Colonic mucosa (tissue), 4 donors: ENCODE measurements around the gene GCH1. TPM values are rescaled to one million over a fixed set of nuclear protein-coding genes. Genes with fewer than 3 reads are reported as not detected.
"Not testable (repeated sequence)": the region's sequence is repeated elsewhere in the genome, so short reads cannot be mapped to it uniquely, and the experiment has no call there.

Experiments
- DNase-seq: peaks from one replicate; pipeline ENCODE4 v3.0.0-alpha.2; 2020
- H3K27ac ChIP-seq: fragments of 200-600 bp; one replicate; pipeline ENCODE4 v1.8.0; 2021
- H3K27me3 ChIP-seq: fragments of 200-600 bp; one replicate; pipeline ENCODE4 v1.8.0; 2021
- H3K36me3 ChIP-seq: fragments of 200-600 bp; one replicate; pipeline ENCODE4 v1.8.0; 2021
- H3K4me1 ChIP-seq: fragments of 200-600 bp; one replicate; pipeline ENCODE4 v1.8.0; 2021; ENCODE audit warnings: mild to moderate bottlenecking
- H3K4me3 ChIP-seq: fragments of 200-600 bp; one replicate; pipeline ENCODE4 v1.8.0; 2021
- H3K9ac ChIP-seq, 2 donors: one replicate each; pipeline ENCODE4 v1.7.0; 2013; ENCODE audit warnings: control low read depth in 2 of 2, low read depth in 2 of 2, low read length in 2 of 2
- H3K9me3 ChIP-seq: fragments of 200-600 bp; one replicate; pipeline ENCODE4 v1.8.0; 2021
- intact Hi-C: fragments of 100-400 bp; cut with DNase I; formaldehyde crosslinking; loops from one replicate; pipeline ENCODE4 v1.14.1; 2022
- total RNA-seq, 2 donors: library from RNA; stranded (reverse); fragmentation: NEBNext Ultra II Directional in 1 of 2; extraction: Animal tissue kit (Norgen Biotek cat#: 25700) in 1 of 2; gene quantifications; one replicate each; pipeline ENCODE4 v1.2.1, GENCODE V29; 2021
- TF ChIP-seq, protein P1 (sequence below): fragments of 200-600 bp; IDR thresholded peaks from one replicate; pipeline ENCODE4 v1.8.0; 2022; ENCODE audit warnings: antibody characterized with exemption, mild to moderate bottlenecking
- donor health status: healthy.
- donor health status: DM: no; HTN: no; CAD: no.
- donor health status: DM: no; HTN: no; CAD: no.

GCH1 gene
- total RNA-seq, 2 donors from 2014 or later: 20.4 to 30.8 TPM

DNA sequence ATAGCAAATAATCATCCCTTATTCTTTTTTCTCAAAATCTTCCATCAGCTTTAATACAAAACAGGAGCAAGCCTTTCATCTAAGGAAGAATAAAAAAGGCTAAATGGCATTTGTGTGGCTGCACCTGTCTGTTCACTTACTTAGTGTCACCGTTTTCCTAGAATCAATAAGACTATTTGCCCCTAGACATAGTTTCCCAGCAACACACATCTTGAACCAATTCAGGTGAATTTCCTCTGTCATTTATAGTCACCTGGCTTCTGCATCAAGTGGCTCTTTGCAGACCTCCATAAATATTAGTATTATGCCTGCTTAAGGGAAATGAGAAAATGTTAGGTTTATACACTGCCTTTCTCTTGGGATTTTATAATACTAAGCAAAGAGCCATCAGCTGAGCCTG is 17.4 kb upstream of the GCH1 start:
- intact Hi-C loops: no loop called here
- TF ChIP-seq, protein P1, sequence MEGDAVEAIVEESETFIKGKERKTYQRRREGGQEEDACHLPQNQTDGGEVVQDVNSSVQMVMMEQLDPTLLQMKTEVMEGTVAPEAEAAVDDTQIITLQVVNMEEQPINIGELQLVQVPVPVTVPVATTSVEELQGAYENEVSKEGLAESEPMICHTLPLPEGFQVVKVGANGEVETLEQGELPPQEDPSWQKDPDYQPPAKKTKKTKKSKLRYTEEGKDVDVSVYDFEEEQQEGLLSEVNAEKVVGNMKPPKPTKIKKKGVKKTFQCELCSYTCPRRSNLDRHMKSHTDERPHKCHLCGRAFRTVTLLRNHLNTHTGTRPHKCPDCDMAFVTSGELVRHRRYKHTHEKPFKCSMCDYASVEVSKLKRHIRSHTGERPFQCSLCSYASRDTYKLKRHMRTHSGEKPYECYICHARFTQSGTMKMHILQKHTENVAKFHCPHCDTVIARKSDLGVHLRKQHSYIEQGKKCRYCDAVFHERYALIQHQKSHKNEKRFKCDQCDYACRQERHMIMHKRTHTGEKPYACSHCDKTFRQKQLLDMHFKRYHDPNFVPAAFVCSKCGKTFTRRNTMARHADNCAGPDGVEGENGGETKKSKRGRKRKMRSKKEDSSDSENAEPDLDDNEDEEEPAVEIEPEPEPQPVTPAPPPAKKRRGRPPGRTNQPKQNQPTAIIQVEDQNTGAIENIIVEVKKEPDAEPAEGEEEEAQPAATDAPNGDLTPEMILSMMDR: no peak
- no peak for DNase-seq
- Histone ChIP-seq H3K27me3 (no peaks in the 10 kb centered on the region), H3K9me3 (no peaks in the 10 kb centered on the region), H3K4me1 (no peaks in the 10 kb centered on the region), H3K36me3 (no peaks in the 10 kb centered on the region), H3K9ac (no peak overlapping the region), H3K27ac (no peak overlapping the region), H3K4me3 (no peak overlapping the region)

DNA sequence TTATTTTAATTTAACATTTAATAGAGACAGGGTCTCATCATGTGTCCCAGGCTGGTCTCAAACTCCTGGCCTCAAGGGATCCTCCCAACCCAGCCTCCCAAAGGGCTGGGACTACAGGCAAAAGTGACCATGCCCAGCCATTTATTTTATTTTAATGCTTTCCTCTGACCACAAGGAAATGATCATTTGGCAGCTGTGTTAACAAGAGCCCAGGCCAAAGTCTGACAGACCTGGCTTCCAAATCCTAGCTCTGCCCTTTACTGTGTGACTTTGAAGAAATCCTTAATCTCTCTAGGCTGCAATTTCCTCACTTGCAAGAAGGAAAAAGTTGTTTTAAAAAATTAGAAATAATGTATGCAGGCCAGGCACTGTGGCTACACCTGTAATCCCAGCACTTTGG is 16.7 kb upstream of the GCH1 start:
- Histone ChIP-seq H3K4me3 (no peak overlapping the region), H3K27ac (no peak overlapping the region), H3K9me3 (no peaks in the 10 kb centered on the region), H3K36me3 (no peaks in the 10 kb centered on the region), H3K27me3 (no peaks in the 10 kb centered on the region), H3K4me1 (no peaks in the 10 kb centered on the region), H3K9ac (no peak overlapping the region)
- no peak for DNase-seq
- intact Hi-C loops: no loop called here
- TF ChIP-seq, protein P1: no peak

DNA sequence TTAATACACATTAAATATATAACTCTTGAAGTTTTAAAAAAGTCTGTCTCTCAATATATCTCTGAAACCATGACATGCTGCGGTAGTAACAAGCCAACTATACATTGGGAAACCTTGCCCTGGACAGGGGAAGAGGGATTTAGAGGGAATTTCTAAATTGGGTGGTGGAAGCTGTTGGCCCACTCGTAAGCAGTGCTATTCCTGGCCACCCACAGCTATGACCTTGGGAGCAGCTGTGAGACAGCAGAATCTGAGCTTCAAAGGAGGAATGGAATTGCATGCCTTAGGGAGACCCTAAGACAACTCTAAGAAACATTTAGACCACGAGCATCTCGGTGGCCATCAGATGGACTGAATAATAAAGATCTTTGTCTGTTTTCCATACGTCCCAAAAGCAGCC is 15.8 kb upstream of the GCH1 start:
- H3K4me3 ChIP-seq: no peak overlapping the region
- DNase-seq: no peak
- H3K27me3 ChIP-seq: no peaks in the 10 kb centered on the region
- H3K36me3 ChIP-seq: no peaks in the 10 kb centered on the region
- no peaks in the 10 kb centered on the region for H3K4me1 ChIP-seq
- H3K9me3 ChIP-seq: no peaks in the 10 kb centered on the region
- intact Hi-C loops: no loop called here
- H3K27ac ChIP-seq: no peak overlapping the region
- no peak overlapping the region for H3K9ac ChIP-seq
- TF ChIP-seq, protein P1: no peak

DNA sequence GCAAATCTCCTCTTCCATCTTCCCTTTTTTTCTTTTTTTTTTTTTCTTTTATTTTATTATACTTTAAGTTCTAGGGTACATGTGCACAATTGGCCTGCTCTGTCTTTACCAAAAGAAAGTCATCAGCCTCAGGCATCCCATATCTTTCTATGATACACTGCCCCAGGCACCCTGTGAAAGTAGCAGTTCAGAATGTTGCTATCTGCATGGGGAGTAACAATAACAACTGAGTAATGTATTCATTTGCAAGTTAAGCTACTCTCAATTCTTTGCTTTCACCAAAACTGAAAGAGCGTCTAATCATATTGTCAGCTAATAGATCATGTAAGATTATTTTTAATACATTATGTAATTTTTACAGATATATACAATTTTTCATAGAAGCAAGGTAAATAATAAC is 13.5 kb upstream of the GCH1 start:
- no peak overlapping the region for H3K27ac ChIP-seq
- H3K27me3 ChIP-seq: no peaks in the 10 kb centered on the region
- H3K9ac ChIP-seq: no peak overlapping the region
- TF ChIP-seq, protein P1: no peak
- intact Hi-C loops: no loop called here
- DNase-seq: no peak
- H3K4me1 ChIP-seq: no peaks in the 10 kb centered on the region
- H3K9me3 ChIP-seq: no peaks in the 10 kb centered on the region
- no peaks in the 10 kb centered on the region for H3K36me3 ChIP-seq
- no peak overlapping the region for H3K4me3 ChIP-seq

DNA sequence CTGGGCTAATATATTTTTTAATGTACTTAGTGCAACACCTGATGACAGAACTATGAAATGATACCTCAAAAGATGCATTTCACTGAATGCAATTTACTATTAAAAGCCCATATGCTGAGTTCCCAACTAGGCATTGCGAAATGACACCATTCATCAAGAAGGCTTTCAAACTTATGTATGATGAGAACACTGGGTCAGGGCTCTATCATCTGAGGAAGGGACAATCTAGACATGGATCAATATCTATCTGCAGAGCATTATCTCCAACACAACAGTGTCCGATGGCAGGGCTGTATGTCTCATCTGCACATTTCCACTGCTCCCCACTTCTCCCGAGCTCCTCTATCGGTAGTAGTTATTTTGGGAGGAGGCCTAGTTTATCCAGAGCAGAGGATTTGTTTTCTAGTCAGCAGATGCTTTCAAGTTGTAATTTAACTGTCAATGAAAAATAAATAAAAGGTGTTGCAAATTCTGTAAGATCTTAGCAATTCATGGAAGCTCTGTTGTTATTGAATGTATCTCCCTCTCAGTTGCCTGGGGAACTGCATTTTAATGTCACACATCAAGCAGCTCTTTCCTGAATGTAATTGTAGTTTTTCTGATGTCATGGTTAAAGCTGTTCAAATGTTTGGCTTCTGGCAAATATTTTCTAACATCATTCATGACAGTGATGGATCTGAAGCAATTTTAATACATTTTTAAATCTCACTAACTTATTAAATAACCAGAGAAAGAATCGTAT is 7.4 kb upstream of the GCH1 start:
- no peaks in the 10 kb centered on the region for H3K9me3 ChIP-seq
- no peak overlapping the region for H3K9ac ChIP-seq
- no peak for DNase-seq
- no peaks in the 10 kb centered on the region for H3K4me1 ChIP-seq
- no peak overlapping the region for H3K4me3 ChIP-seq
- TF ChIP-seq, protein P1: no peak
- no peak overlapping the region for H3K27ac ChIP-seq
- H3K27me3 ChIP-seq: no peaks in the 10 kb centered on the region
- intact Hi-C loops: loop anchor here (10.0 kb wide), 1 partner anchor 345 kb away; the partner anchor contains the start of gene SAMD4A
- no peaks in the 10 kb centered on the region for H3K36me3 ChIP-seq

DNA sequence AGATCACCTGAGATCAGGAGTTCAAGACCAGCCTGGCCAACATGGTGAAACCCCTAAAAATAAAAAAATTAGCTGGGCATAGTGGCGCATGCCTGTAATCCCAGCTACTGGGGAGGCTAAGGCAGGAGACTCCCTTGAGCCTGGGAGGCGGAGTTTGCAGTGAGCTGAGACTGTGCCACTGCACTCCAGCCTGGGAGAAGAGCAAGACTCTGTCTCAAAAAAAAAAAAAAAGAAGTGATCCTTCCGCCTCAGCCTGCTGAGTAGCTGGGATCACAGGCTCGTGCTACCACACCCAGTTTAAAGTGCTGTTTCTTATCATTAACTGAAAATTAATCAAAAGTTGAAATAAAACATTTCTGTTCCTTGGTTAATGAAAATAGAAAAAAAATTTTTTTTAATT is 6.3 kb upstream of the GCH1 start:
- H3K4me3 ChIP-seq, H3K27me3 ChIP-seq, H3K9me3 ChIP-seq, H3K36me3 ChIP-seq, H3K27ac ChIP-seq, DNase-seq, H3K4me1 ChIP-seq, H3K9ac ChIP-seq: not testable (repeated sequence)
- intact Hi-C loops: loop anchor here (10.0 kb wide), 1 partner anchor 344 kb away; the partner anchor contains the start of gene SAMD4A
